ENCODE measurements around the gene RAB11A.

GRCh38 chr15:65893060-65893459 lies 23.8 kb downstream of the RAB11A start:
- no peak for TF ChIP-seq CTCF (IDR thresholded peaks at IDR 0.05)
- no peak for TF ChIP-seq EZH2 (IDR thresholded peaks at IDR 0.05; ENCODE audit: borderline replicate concordance, insufficient read depth, low read depth, low read length, poor library complexity, severe bottlenecking)
